H9 (cell line): ENCODE data around the gene MECP2. TPM values are rescaled to one million over a fixed set of nuclear protein-coding genes. Genes with fewer than 3 reads are reported as not detected.
A peak's percentile ranks its signal among the peaks of the same experiment; 100 is the strongest.

ENCODE experiments used
- DNase-seq: peaks from one replicate; pipeline ENCODE4 v3.0.0-alpha.2; 2017
- H2AFZ ChIP-seq: one replicate; pipeline ENCODE4 v1.6.1; 2013; ENCODE audit warnings: mild to moderate bottlenecking, low read length, control low read depth, moderate library complexity
- H2AK5ac ChIP-seq: 2 replicates; pipeline ENCODE4 v1.6.1; 2013; ENCODE audit warnings: low read length, control low read depth, mixed read lengths; ENCODE audit not compliant: insufficient read length
- H2BK120ac ChIP-seq: one replicate; pipeline ENCODE4 v1.6.1; 2013; ENCODE audit warnings: low read depth, mild to moderate bottlenecking, low read length, control low read depth, inconsistent platforms; ENCODE audit not compliant: poor library complexity, severe bottlenecking
- H2BK12ac ChIP-seq: 2 replicates; pipeline ENCODE4 v1.6.1; 2013; ENCODE audit warnings: low read length, control low read depth, mixed read lengths, low read depth; ENCODE audit not compliant: insufficient read length
- H2BK15ac ChIP-seq: 2 replicates; pipeline ENCODE4 v1.6.1; 2013; ENCODE audit warnings: low read depth, low read length, control low read depth
- H2BK20ac ChIP-seq: one replicate; pipeline ENCODE4 v1.6.1; 2013; ENCODE audit warnings: low read depth, mild to moderate bottlenecking, low read length, control low read depth, inconsistent platforms; ENCODE audit not compliant: poor library complexity, severe bottlenecking
- H2BK5ac ChIP-seq: 2 replicates; pipeline ENCODE4 v1.6.1; 2013; ENCODE audit warnings: low read length, control low read depth, mixed read lengths; ENCODE audit not compliant: insufficient read length
- H3K14ac ChIP-seq: 2 replicates; pipeline ENCODE4 v1.6.1; 2013; ENCODE audit warnings: low read length, control low read depth; ENCODE audit not compliant: insufficient read depth
- H3K18ac ChIP-seq: 2 replicates; pipeline ENCODE4 v1.6.1; 2013; ENCODE audit warnings: low read depth, mild to moderate bottlenecking, mixed read lengths, low read length, control low read depth; ENCODE audit not compliant: insufficient read length
- H3K23ac ChIP-seq: 2 replicates; pipeline ENCODE4 v1.6.1; 2013; ENCODE audit warnings: low read length, control low read depth, mixed read lengths, low read depth; ENCODE audit not compliant: insufficient read length
- H3K23me2 ChIP-seq: 2 replicates; pipeline ENCODE4 v1.6.1; 2013; ENCODE audit warnings: low read depth, mild to moderate bottlenecking, mixed read lengths, low read length, control low read depth; ENCODE audit not compliant: insufficient read length, poor library complexity, severe bottlenecking
- H3K27ac ChIP-seq: 2 replicates; pipeline ENCODE4 v1.5.1; 2013; ENCODE audit warnings: low read length, control low read depth, mixed read lengths, low read depth; ENCODE audit not compliant: insufficient read length
- H3K27me3 ChIP-seq: 2 replicates; pipeline ENCODE4 v1.6.1; 2013; ENCODE audit warnings: low read length, control low read depth, inconsistent platforms; ENCODE audit not compliant: insufficient read depth
- H3K4ac ChIP-seq: 2 replicates; pipeline ENCODE4 v1.6.1; 2013; ENCODE audit warnings: low read depth, mild to moderate bottlenecking, control low read depth, inconsistent platforms, low read length, moderate library complexity
- H3K4me1 ChIP-seq: 2 replicates; pipeline ENCODE4 v1.6.1; 2013; ENCODE audit warnings: low read length, control low read depth, inconsistent platforms; ENCODE audit not compliant: insufficient read depth
- H3K4me2 ChIP-seq: 2 replicates; pipeline ENCODE4 v1.6.1; 2013; ENCODE audit warnings: low read length, control low read depth, mixed read lengths; ENCODE audit not compliant: insufficient read length, insufficient read depth
- H3K56ac ChIP-seq: 2 replicates; pipeline ENCODE4 v1.6.1; 2013; ENCODE audit warnings: low read depth, mild to moderate bottlenecking, mixed read lengths, low read length, control low read depth; ENCODE audit not compliant: insufficient read length
- H3K79me1 ChIP-seq: 2 replicates; pipeline ENCODE4 v1.6.1; 2013; ENCODE audit warnings: low read depth, mild to moderate bottlenecking, moderate library complexity, low read length, control low read depth, inconsistent platforms; ENCODE audit not compliant: insufficient read depth, poor library complexity, severe bottlenecking
- H3K79me2 ChIP-seq: 2 replicates; pipeline ENCODE4 v1.6.1; 2013; ENCODE audit warnings: low read length, control low read depth, inconsistent platforms; ENCODE audit not compliant: insufficient read depth
- H3K9ac ChIP-seq: 2 replicates; pipeline ENCODE4 v1.6.1; 2013; ENCODE audit warnings: low read length, control low read depth, mixed read lengths; ENCODE audit not compliant: insufficient read length; ENCODE audit errors: extremely low read depth
- H3K9me3 ChIP-seq: one replicate; pipeline ENCODE4 v1.6.1; 2013; ENCODE audit warnings: low read depth, low read length, inconsistent platforms; ENCODE audit not compliant: control insufficient read depth
- H3T11ph ChIP-seq: one replicate; pipeline ENCODE4 v1.6.1; 2013; ENCODE audit warnings: mild to moderate bottlenecking, low read length, control low read depth, inconsistent platforms
- H4K20me1 ChIP-seq: one replicate; pipeline ENCODE4 v1.6.1; 2013; ENCODE audit not compliant: control insufficient read depth, insufficient read length, insufficient read depth
- H4K5ac ChIP-seq: 2 replicates; pipeline ENCODE4 v1.6.1; 2013; ENCODE audit warnings: low read depth, mild to moderate bottlenecking, mixed read lengths, low read length, control low read depth; ENCODE audit not compliant: insufficient read length
- H4K8ac ChIP-seq: replicated peaks from 2 replicates; pipeline ENCODE4 v1.6.1; 2013; ENCODE audit warnings: low read length, control low read depth, mixed read lengths, low read depth; ENCODE audit not compliant: insufficient read length
- H4K91ac ChIP-seq: 2 replicates; pipeline ENCODE4 v1.6.1; 2013; ENCODE audit warnings: low read depth, mild to moderate bottlenecking, moderate library complexity, mixed read lengths, low read length, control low read depth; ENCODE audit not compliant: insufficient read length
- H3K27ac Mint-ChIP-seq, 3 experiments: 2 replicates in 2 of 3; 3 replicates in 1 of 3; pipeline ENCODE4 v1.8.0; 2020 to 2021; ENCODE audit warnings: mixed read lengths in 3 of 3, mild to moderate bottlenecking in 1 of 3, moderate library complexity in 1 of 3
- H3K27me3 Mint-ChIP-seq: 2 replicates; pipeline ENCODE4 v1.8.0; 2021; ENCODE audit warnings: low read depth, mild to moderate bottlenecking, moderate library complexity, mixed read lengths
- H3K36me3 Mint-ChIP-seq, 3 experiments: 2 replicates in 2 of 3; 3 replicates in 1 of 3; pipeline ENCODE4 v1.8.0; 2020 to 2021; ENCODE audit warnings: low read depth in 3 of 3, mixed read lengths in 3 of 3; ENCODE audit not compliant: insufficient read depth in 1 of 3
- H3K4me1 Mint-ChIP-seq, 2 experiments: 2 replicates each; pipeline ENCODE4 v1.8.0; 2020; ENCODE audit warnings: mixed read lengths in 2 of 2
- H3K4me3 Mint-ChIP-seq, 2 experiments: 2 replicates in 1 of 2; 3 replicates in 1 of 2; pipeline ENCODE4 v1.8.0; 2020 to 2021; ENCODE audit warnings: mild to moderate bottlenecking in 2 of 2, mixed read lengths in 2 of 2, moderate library complexity in 1 of 2
- H3K9me3 Mint-ChIP-seq, 2 experiments: 2 replicates in 1 of 2; 3 replicates in 1 of 2; pipeline ENCODE4 v1.8.0; 2020; ENCODE audit warnings: mild to moderate bottlenecking in 2 of 2, mixed read lengths in 2 of 2, moderate library complexity in 1 of 2
- CTCF ChIP-seq: fragments of 200-600 bp; sonication (generic); conservative IDR thresholded peaks from 3 replicates; pipeline ENCODE4 v1.8.0; 2021; ENCODE audit warnings: antibody characterized with exemption, mild to moderate bottlenecking
- WGBS: extraction: QIAGEN DNeasy Blood & Tissue Kit; methylation state at CpG from one replicate; pipeline ENCODE4 v1.1.7; 2013; ENCODE audit warnings: missing lambda C conversion rate, low lambda C conversion rate, mixed read lengths; ENCODE audit not compliant: insufficient read length; ENCODE audit errors: extremely low coverage; 5-methylcytosine and 5-hydroxymethylcytosine counted together
- total RNA-seq: library from RNA; stranded (reverse); gene quantifications from 2 replicates; pipeline ENCODE4 v1.2.1, GENCODE V29; 2021

MECP2 gene
- total RNA-seq, 1 experiment from 2014 or later, result 32.2 TPM

- Histone ChIP-seq H3K9ac (no peak overlapping the region), H4K8ac (no peak overlapping the region), H2BK15ac (no peak overlapping the region), H3K18ac (no peak overlapping the region), H3K27me3 (no peaks in the 10 kb centered on the region), H4K20me1 (no peaks in the 10 kb centered on the region), H3K79me1 (no peaks in the 10 kb centered on the region), H2AFZ (no peak overlapping the region), H3K79me2 (peaks cover 12% of the 10 kb centered on the region), H2AK5ac (no peak overlapping the region), H2BK5ac (no peak overlapping the region), H3K14ac (no peak overlapping the region), H3K23ac (no peak overlapping the region), H3T11ph (no peak overlapping the region), H3K4ac (no peak overlapping the region), H2BK12ac (no peak overlapping the region), H2BK20ac (no peak overlapping the region), H3K56ac (no peak overlapping the region), H3K4me1 (no peaks in the 10 kb centered on the region; the same call in 1 of the 2 replicates), H4K5ac (no peak overlapping the region), H3K4me2 (peak overlapping the region; percentile 46), H3K23me2 (peaks cover 11% of the 10 kb centered on the region), H3K27ac (no peak overlapping the region), H2BK120ac (no peak overlapping the region), H4K91ac (no peak overlapping the region), H3K9me3 (peaks cover 29% of the 10 kb centered on the region)
- Mint-ChIP-seq H3K9me3 (peaks cover 71 to 77% of the 10 kb centered on the region in 2 experiments), H3K36me3 (peaks cover 0 to 5% (median 2%) of the 10 kb centered on the region in 3 experiments; a peak in 4 of 7 replicates), H3K4me3 (peak overlapping the region in 1 of 2 experiments; percentile 71; a peak in 1 of 5 replicates), H3K27me3 (peaks cover 4% of the 10 kb centered on the region; the same call in 1 of the 2 replicates), H3K4me1 (peaks cover 31 to 32% of the 10 kb centered on the region in 2 experiments), H3K27ac (peak overlapping the region in 1 of 3 experiments; percentile 69; a peak in 1 of 7 replicates)
- DNase-seq, result no peak
- no peak for TF ChIP-seq CTCF
- WGBS, result no CpG with 5 or more reads among the region's 2 CpGs
Measured at GRCh38 chrX:154098551-154098950, 1.0 kb upstream of the MECP2 start.
